ENCODE results near the gene ZBTB17.

Gene ZBTB17

DNA sequence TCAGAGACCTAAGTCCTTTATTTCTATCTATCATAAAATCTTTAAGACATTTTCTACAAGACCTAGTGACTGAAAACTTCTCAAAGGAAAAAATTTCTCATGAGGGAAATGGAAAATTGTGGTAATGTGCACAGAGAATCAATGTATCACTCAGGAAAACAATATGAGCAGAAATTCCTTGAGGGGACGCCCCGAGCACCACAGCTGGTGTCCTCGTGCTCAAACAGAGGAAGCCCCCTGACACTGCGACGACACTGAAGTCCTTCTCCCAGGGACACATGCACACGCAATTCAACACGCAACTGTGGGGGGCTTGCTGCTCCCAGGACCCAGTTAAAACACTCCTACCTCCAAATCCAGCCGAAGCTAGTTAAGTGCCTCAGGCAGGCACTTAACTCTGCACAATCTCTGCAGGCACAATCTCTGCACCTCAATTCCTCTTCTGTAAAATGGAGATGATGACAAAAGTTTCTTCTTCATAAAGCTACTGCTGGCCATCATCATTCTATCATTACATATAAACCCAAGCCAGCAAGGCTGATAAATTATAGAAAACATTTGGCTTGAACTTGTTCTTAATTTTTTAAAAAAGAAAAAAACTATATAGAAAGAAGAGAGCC, 16.0 kb downstream of the ZBTB17 start:
- no peak for DNase-seq

DNA sequence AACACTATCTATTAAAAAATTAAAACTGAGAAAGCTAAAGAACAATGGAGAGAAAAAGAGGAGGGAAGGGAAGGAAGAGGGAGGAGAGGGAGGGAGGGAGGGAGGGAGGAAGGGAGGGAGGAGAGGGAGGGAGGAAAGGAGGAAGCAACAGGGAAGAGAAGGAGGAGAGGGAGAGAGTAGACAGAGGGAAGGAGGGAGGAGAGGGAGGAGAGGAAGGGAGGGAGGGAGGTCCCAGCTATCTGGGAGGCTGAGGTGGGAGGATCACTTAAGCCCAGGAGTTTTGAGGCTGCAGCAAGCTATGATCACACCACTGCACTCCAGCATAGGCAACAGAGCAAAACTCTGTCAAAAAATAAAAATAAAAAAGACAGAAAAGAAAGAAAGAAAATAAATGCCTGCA, 16.5 kb downstream of the ZBTB17 start:
- DNase-seq = no peak

DNA sequence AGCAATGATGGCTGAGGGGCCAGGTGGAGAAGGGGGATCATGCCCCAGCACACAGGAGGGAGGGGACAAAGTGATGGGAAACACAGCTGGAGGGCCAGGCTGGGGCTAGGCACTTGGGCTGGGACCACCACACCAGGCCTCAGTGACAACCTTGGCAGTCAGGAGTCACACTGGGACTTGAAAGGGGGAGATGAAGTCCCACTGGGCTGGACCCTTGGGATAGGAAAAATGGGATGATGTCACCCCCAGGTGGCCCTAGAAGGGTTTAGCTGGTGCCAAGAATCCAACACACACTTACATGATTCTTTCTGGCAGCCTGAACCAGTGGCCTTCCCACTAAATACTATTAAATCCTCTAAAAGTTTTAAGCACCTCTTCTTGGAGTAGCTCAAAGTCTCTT, 17.1 kb downstream of the ZBTB17 start:
- DNase-seq = no peak

DNA sequence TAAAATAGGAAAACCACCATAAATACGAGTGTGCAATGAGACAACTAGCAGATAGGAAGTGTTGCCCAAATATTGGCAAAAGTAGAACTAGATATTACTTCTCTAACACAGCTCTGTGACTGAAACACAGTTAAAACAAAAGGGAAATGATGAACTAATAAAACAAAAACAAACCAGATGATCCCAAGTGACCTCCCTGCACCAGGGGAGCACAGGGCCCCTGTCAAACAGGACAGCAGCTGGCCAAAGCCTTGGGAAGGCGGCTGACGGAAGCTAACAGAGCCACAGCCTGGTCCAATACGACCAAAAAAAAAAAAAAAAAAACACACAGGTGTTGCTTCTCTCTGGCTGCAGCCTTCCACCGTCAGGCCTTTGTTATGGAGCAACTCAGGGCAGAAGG, 17.8 kb downstream of the ZBTB17 start:
- no peak for DNase-seq

DNA sequence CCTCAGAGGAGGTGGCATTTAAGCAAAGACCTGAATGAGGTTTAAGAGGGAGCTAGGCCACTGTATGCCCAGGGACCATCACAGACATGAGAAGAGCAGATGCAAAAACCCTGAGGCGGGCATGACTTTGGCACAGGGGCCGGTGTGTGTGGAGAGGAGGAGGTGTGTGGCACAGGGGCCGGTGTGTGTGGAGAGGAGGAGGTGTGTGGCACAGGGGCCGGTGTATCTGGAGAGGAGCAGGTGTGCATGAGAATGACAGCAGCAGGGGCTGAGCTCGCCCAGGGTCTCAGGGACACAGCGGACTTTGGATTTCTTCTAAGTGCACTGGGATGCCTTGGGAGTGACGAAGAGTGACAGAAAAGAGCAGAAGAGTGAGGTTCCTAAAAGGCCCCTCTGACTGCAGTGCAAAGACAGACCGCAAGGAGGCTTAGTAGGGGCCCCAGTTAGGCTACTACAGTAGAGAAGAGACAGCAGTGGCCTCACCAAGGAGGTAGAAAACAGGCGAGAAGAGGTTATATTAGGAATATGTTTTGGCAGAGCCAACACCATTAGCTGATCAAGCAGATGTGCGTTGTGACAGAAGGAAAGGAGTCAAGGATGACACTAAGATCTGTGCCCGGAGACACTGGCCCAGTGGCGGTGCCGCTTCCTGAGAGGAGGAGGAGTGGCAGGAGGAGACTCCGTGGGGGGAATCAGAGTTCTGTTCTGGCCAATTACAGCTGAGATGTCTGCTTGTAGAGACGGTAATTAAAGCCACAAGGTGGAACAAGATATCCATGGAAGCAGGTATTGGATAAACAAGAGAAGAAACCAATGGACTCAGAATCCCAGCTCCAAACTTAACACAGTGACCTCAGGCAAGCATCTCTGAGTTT, 18.4 kb downstream of the ZBTB17 start:
- no peak for DNase-seq

DNA sequence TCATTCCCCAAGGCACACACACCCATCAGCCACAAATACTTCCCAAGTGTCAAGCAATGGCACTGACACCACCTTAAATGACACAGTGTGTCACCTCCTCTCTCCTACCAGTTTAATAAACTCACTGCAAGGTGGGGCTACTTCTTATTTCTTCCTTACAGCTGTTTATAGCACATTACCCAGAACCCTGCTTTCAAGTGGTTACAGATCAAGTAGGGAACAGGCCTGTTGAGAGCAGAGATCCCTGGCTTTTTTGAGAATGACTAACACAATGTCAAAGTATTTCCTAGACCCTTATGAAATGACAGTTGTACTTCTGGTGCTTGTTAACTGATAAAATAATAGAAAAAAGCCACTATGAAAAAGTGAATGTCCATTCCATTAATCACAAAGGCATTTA, 19.8 kb downstream of the ZBTB17 start:
- DNase-seq = no peak

DNA sequence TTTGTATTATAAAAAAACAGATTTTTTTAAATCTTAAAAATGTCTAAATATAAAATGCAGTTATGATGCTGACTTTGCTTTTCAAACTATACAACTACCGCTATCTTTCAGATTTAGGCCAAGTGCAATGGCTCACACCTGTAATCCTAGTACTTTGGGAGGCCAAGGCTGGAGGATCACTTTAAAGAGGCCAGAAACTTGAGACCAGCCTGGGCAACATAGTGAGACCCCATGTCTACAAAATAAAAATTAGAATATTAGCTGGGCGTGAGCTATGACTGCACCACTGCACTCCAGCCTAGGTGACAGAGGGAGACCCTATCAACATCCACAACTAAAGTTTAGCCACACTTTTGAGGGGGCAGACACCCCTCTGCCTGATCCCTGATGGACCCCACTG, 20.3 kb downstream of the ZBTB17 start:
- DNase-seq = no peak

DNA sequence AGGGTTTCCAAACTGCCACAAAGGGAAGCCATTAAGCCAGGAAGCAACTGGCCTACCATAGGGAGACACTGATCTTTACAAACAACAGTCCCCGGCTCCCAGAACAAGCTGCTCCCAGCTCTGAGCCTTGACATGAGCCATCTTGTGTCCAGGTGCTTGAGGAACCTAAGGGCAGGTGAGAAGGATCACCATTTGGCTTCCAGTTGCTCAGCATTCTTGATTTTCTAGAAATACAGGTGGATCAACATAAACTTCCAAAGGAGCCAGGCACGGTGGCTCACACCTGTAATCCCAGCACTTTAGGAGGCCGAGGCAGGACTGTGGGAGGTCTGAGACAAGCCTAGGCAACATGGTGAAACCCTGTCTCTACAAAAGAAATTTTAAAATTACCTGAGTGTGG, 21.6 kb downstream of the ZBTB17 start:
- no peak for DNase-seq

DNA sequence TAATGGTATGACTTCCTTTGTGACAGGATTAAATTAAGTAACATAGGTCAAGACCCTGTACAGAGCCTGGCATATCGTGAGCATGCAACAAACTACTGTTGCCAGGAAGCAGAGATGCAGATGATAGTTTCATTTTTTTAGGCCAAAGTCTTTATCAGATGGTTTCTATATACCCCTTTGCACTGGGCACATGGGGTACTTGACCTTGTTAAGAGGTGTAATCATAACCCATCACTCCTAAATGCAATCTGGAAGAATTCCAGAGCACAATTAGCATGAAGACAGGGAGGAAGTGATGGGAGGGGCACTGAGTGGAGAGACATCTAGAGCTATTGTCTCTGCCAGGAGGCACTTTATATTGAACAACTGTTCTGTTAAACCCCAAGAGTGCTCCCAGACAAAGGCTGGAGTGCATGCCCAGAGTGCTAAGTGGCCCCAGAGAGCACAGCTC, 22.1 kb downstream of the ZBTB17 start:
- peak; percentile 92 to 94 for DNase-seq

DNA sequence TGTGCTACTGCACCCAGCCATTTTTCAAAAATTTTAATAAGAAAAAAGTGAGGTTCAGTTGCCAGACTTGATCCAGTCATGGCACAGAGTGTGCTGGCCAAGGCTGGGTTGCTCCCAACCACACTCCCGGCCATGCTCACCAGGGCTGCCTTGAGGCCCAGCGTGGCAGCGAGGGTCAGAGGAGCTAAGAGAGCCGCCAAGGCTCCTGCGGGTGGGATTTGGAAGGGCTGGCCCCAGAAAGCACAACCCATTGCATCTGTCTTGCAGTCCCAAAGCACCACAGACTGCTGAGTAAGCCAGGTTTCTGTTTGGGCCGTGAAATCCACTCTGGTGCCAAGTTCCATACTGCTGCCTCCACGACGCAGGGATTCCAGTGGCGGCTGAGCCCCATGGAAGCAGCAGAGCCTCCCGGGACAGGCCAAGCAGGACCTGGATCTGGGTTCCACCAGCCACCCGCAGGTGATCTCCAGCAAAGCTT, 22.6 kb downstream of the ZBTB17 start:
- DNase-seq = no peak

DNA sequence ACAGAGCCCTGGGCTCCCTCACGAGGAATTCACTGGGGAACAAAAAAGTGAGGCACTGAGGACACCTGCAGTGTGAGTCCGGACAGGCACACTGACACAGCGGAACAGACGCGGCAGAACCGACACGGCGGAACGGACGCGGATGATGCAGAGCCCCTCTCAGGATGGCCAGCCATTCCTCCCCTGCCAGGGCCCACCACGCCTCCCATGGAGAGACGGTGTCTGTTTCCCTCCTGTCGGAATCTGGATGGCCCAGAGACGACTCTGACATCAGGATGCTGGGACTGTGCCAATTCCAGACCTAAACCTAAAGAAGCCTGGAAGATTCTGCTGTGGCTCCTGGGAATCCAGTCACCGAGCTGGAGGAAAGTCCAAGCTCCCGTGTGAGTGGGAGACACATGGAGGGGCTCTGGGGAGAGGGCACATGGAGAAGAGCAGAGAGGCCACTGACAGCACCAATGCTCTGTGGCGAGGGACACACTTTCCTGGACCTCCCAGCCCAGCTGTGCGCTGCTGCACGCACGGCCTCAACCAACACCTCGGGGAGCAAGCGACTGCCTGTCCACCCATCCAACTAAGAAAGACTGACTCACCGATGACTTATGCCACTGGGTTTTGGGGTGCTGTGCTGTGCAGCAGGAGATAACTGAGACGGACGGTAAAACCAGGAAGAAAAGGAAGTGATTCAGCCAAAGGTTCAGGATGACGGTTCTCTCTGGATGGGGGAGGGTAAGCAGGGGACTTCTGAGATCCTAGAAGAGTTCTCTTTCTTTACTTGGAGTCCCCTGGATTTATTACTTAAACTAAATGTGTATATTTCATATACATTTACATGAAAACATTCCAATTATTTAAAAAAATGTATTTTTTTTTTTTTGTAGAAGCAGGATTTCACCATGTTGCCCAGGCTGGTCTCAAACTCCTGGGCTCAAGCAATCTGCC, 23.3 kb downstream of the ZBTB17 start:
- DNase-seq = no peak

DNA sequence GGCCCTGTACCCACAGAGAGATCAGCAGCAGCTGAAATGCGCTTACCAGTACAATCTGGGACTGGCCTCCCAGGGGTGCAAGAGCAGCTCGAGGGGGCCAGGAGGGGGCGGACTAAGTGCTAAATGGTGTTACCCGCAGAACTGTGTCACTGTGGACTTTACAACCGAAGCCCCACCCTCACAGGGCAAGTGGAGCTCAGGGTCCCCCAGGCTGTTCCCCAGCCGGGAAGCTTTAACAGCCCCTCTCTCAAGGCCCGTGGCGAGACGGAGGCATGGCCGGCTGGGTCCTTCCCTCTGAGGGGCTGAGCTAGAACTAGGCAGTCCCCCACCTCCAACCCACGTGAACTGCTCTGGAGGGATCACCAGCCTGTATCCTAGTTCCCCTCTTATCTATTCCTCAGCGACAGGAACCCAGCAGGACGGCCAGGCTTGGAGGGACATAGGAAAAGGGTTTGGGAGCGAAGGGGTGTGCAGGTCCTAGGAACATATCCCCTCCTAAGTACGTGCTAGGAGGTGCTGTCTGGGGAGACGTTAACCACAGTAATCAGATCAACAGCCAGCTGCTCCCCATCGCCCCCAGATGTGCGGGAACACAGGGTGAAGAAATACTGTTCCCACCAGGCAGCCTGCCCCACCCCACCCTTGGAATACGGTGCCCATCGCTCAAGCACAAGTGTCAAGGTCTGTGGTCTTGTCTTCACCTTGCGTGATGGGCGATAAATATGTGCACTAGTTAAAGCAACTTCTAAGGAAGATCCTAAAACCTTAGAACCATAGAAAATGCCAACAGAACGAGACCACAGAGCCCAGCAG, 24.4 kb downstream of the ZBTB17 start:
- DNase-seq = no peak

DNA sequence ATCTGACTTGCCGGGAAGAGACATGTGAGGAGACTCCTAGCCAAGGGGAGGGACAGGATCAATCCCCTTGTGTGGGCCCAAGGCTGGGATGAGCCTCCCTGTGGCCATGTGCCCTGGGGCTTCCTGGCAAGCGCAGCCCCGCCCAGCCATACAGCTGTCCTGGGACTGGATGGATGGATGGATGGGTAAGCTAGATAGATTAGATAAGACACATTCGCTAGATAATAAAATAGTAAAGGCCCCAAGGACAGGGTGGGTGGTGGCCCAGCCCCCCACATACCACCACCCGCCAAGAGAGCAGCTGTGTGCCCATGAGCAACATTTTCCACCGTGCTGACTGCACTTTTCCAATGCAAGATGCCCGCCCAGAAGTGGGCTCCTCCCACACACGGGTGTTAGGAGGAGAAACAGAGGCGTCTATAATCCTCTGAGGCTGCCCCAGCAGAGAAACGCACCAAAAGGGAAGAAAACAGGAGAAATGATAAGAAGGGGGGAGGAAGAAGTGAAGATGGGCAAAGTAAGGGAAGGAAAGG, 25.1 kb downstream of the ZBTB17 start:
- DNase-seq = no peak

DNA sequence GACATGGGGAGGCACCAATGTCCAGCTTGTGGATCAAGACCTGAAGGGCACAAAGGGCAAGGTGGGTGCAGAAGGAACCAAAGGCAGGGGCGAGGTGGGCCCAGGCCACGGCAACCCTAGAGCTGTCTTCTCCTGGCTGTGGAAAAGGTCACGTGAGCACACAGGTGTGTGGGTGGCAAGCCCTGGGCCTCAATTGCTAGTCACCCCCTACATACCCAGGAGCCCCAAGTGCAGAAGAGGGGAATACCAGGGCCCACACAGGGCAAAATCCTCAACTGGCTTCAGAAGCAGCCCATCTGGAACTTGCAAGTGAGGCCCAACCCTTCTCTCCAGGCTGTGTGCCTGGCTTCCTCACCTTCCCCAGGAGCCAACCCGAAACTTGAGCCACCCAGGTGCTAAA, 25.6 kb downstream of the ZBTB17 start:
- no peak for DNase-seq

DNA sequence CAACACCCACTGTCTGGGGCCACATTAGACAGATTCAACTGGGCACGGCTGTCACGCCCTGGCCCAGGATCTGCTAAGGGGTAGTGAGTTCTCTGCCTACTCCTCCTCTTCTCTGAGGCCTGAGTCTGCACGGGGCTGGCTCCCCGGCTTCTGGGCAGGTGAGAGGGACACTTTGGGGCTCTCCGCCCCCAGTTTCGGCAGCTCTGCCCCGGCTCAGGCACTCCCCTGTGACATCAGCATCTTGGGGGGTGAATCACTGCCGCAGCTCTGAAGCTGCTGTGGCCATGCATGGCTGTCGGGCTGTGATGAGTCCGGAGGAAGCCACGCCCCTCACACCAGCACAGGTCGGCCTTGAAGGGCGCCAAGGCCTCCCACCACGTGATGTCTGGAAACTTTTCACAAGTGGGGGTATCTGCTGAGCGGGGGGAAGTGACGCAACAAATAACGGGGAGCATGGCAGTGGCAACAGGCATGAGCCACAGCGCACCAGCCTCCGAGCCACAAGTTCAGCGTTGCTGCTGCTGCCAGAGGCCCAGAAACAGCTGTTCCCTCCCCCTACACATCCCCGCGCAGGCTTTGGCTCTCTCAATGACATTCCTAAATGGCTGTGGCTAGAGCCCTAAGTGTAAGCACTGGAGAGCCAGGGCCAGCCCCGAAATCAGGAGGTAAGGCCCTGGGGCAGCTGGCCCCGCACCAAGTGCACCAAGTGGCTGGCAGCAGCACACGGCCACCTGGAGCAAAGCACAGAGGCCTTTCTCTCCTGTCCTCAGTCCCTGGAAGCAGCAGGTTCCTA, 26.3 kb downstream of the ZBTB17 start:
- DNase-seq = no peak

DNA sequence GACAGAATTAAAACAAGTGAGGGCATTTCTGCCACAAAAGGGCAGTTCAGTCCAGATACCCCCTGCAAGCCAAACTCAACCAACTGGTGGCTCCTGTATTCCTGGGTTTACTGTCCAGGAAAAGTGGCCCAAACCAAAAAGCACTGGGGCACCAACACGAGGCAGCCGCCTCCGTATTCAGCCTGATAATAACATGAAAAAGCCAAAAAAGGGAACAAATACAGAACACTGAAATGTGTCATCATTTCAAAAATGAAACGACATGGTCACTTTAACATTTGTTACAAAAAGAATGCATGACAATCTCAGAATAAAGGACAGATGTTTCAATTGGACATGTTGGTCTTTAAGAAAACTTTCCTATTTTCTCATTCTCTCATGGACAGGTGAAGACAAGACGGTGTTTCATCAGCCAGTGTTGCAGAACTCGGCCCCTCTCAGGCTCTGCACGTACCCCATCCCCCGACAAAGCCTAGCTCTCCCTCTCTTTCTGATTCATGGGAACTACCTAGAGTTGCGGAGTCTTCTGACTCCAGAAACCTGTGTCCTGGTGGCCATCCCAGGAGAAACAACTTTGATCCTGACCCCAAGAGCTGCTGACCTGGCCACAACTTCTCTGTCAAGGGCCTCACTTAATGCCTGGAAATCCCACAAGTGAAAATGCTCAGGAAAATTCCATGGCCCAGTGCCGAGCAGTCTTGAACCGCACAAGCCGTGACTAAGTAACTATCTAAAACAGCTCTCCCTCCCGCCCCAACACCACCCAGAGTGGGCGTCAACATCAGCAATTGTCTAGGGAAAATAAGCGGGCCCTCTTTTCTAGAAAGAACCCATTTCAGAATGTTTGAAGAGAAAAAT, 27.1 kb downstream of the ZBTB17 start:
- DNase-seq = no peak

DNA sequence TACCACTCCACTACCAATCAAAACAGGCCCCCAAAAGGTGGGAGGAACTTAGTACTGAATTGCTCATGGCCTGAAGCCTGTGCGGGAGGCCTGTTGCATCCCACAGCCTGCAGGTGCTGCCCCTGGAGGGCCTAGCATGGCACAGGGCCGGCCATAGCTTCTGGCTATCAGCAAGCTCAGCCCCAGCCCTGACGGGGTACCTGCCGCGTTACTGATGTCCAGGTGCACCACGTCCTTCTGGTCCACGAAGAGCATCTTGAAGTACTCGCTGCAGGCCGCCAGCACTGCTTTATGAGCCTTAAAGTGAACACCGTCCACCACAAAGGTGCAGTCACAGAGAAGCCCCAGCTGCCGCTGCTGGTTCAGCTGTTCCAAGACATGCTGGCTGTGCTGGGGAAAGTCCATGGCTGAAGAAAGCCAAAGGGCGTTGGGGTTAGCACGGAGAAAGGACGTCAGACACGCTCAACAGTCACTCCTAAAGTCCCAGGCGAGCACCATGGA, 27.8 kb downstream of the ZBTB17 start:
- DNase-seq = no peak

DNA sequence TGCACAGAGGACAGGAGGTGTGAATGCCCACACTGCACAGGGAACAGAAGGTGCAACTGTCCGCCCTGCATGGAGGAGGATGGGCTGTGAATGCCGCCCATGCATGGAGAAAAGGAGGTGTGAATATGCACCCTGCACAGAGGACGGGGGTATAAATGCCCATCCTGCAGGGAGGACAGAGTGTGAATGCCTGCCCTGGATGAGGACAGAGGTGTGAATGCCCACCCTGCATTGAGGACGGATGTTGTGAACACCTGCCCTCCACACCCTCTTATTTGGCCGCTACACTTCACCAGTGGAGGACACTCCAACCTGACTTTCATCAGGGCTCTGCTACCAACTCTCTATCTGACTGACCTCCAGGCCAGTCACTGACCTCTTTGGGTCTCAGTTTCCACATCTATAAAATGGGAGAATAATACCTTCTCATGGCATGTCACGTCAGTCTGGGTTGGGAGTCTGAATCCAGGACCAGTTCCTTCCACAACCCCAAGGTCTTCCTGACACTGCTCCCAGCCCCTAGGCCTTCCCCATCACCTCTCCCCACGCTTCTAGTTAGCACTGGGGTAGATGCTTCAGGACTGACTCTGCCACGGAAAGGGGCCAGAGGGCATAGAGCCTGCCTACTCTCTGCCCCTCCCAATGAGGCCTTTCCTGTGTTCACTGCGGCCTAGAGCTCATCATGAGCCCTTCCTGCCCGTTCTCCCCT, 28.4 kb downstream of the ZBTB17 start:
- DNase-seq = no peak

All from NCI-H187 (cell line).